ENCODE measurements around the gene IL26. TPM values are rescaled to one million over a fixed set of nuclear protein-coding genes. Genes with fewer than 3 reads are reported as not detected.
"Not testable (repeated sequence)": the region's sequence is repeated elsewhere in the genome, so short reads cannot be mapped to it uniquely, and the experiment has no call there.

Gene IL26
- total and polyA plus RNA-seq, 12 donors, result not detected

GRCh38 chr12:68210875-68211274 lies 14.7 kb downstream of the IL26 start:
- peaks cover 0 to 10% (median 0%) of the 10 kb centered on the region in 3 donors for H3K9me3 ChIP-seq (replicated peaks in 1 of 3)
- no peaks in the 10 kb centered on the region for H3K36me3 ChIP-seq (replicated peaks in 1 of 2)
- peaks cover 28% of the 10 kb centered on the region for H3K27me3 ChIP-seq
- no peak for DNase-seq
- intact Hi-C loops (cut with DNase I), result no loop called here
- no peak overlapping the region for H3K27ac ChIP-seq
- no peak overlapping the region for H3K4me3 ChIP-seq
- no peaks in the 10 kb centered on the region for H3K4me1 ChIP-seq (replicated peaks in 1 of 2)
- TF ChIP-seq CTCF (IDR thresholded peaks at IDR 0.05) (no peak), POLR2A (IDR thresholded peaks at IDR 0.05) (no peak)
- 74 to 85% (median 82%) methylated on average over 2 of the region's 2 CpGs for WGBS, 4 donors

GRCh38 chr12:68209048-68209728 lies 16.4 kb downstream of the IL26 start:
- H3K4me3 ChIP-seq; H3K27ac ChIP-seq; H3K36me3 ChIP-seq (replicated peaks in 1 of 2); H3K4me1 ChIP-seq (replicated peaks in 1 of 2); intact Hi-C loops (cut with DNase I); H3K9me3 ChIP-seq (replicated peaks in 1 of 3); DNase-seq: not testable (repeated sequence)
- peaks cover 27% of the 10 kb centered on the region for H3K27me3 ChIP-seq
- 53 to 63% (median 62%) methylated on average over 12 of the region's 12 CpGs for WGBS, 4 donors

GRCh38 chr12:68207276-68207675 lies 18.3 kb downstream of the IL26 start:
- Histone ChIP-seq H3K27me3 (peaks cover 18% of the 10 kb centered on the region), H3K9me3 (replicated peaks in 1 of 3) (no peaks in the 10 kb centered on the region), H3K36me3 (replicated peaks in 1 of 2) (no peaks in the 10 kb centered on the region), H3K4me3 (no peak overlapping the region), H3K4me1 (replicated peaks in 1 of 2) (no peaks in the 10 kb centered on the region), H3K27ac (no peak overlapping the region)
- DNase-seq, result no peak
- TF ChIP-seq CTCF (IDR thresholded peaks at IDR 0.05) (no peak), POLR2A (IDR thresholded peaks at IDR 0.05) (no peak)
- intact Hi-C loops (cut with DNase I), result no loop called here

GRCh38 chr12:68206446-68206845 lies 19.2 kb downstream of the IL26 start:
- intact Hi-C loops (cut with DNase I), result no loop called here
- DNase-seq, result no peak
- H3K4me1 ChIP-seq (replicated peaks in 1 of 2), result no peaks in the 10 kb centered on the region
- TF ChIP-seq POLR2A (IDR thresholded peaks at IDR 0.05) (no peak), CTCF (IDR thresholded peaks at IDR 0.05) (no peak)
- peaks cover 14% of the 10 kb centered on the region for H3K27me3 ChIP-seq
- WGBS, 4 donors, result 10 to 37% (median 22%) methylated on average over 1 of the region's 1 CpG
- H3K36me3 ChIP-seq (replicated peaks in 1 of 2), result no peaks in the 10 kb centered on the region
- no peaks in the 10 kb centered on the region for H3K9me3 ChIP-seq (replicated peaks in 1 of 3)
- no peak overlapping the region for H3K4me3 ChIP-seq
- H3K27ac ChIP-seq, result no peak overlapping the region

GRCh38 chr12:68203460-68203875 lies 22.1 kb downstream of the IL26 start:
- intact Hi-C loops (cut with DNase I), result no loop called here
- Histone ChIP-seq H3K4me1 (replicated peaks in 1 of 2) (no peaks in the 10 kb centered on the region), H3K27me3 (peaks cover 14% of the 10 kb centered on the region), H3K9me3 (replicated peaks in 1 of 3) (no peaks in the 10 kb centered on the region), H3K27ac (no peak overlapping the region), H3K4me3 (no peak overlapping the region), H3K36me3 (replicated peaks in 1 of 2) (no peaks in the 10 kb centered on the region)
- 48 to 60% (median 60%) methylated on average over 5 of the region's 5 CpGs for WGBS, 4 donors
- DNase-seq, result no peak
- TF ChIP-seq CTCF (IDR thresholded peaks at IDR 0.05), result no peak
- TF ChIP-seq POLR2A (IDR thresholded peaks at IDR 0.05), result no peak

Data from adrenal gland (tissue), 12 donors.